Stomach (tissue), 4 donors: ENCODE results near the gene ROS1.

Source experiments
- CTCF ChIP-seq, 7 experiments: fragments of 450-650 bp in 4 of 7; fragments of 200-600 bp in 3 of 7; sonication (generic) in 3 of 7; IDR thresholded peaks; one replicate each; pipeline ENCODE4 v1.5.1; 2016 to 2019; ENCODE audit warnings: antibody characterized with exemption in 7 of 7, control low read depth in 2 of 7, mild to moderate bottlenecking in 1 of 7
- POLR2A ChIP-seq, 4 donors: fragments of 450-650 bp; IDR thresholded peaks; one replicate each; pipeline ENCODE4 v1.6.1; 2016; ENCODE audit warnings: antibody characterized with exemption in 4 of 4, control low read depth in 2 of 4, mild to moderate bottlenecking in 1 of 4, moderate library complexity in 1 of 4
- POLR2AphosphoS5 ChIP-seq, 3 donors: sonication (generic); formaldehyde crosslinking; IDR thresholded peaks; one replicate each; pipeline ENCODE4 v1.6.1; 2016; ENCODE audit warnings: antibody characterized with exemption in 3 of 3

- TF ChIP-seq POLR2AphosphoS5 (IDR thresholded peaks at IDR 0.05) (no peak), CTCF (IDR thresholded peaks at IDR 0.05) (no peak), POLR2A (IDR thresholded peaks at IDR 0.05) (no peak)
These were observed 11.0 kb downstream of the ROS1 start for GRCh38 chr6:117414770-117415169.
